ENCODE measurements around the gene DCDC1. TPM values are rescaled to one million over a fixed set of nuclear protein-coding genes. Genes with fewer than 3 reads are reported as not detected.

DCDC1 gene
- total RNA-seq (2022; extraction: Qiagen RNA extraction; ENCODE audit: low read depth), result 0.32 to 0.67 TPM (median 0.59 TPM) in 5 replicates

GRCh38 chr11:31369348-31370329 is at the start of gene DCDC1, which contains the start of gene DNAJC24:
Gene DCDC1, minus strand, starts transcription at chr11:31369739. Its CDS starts 41,459 bp downstream, at chr11:31328280.
Gene DNAJC24, plus strand, starts transcription at chr11:31369860. Its CDS starts 889 bp downstream, at chr11:31370749.

Other genes starting within 250 kb of the DCDC1 start
- 7.6 to 12.6 TPM (median 10.0 TPM) in 5 replicates for gene DNAJC24, start 121 bp upstream of the DCDC1 start, total RNA-seq (2022; extraction: Qiagen RNA extraction; ENCODE audit: low read depth)
- gene IMMP1L, start 139.9 kb upstream of the DCDC1 start, total RNA-seq (2022; extraction: Qiagen RNA extraction; ENCODE audit: low read depth), result 28.2 to 266 TPM (median 31.6 TPM) in 5 replicates
- gene ELP4, start 140.0 kb upstream of the DCDC1 start, total RNA-seq (2022; extraction: Qiagen RNA extraction; ENCODE audit: low read depth), result 7.5 to 9.4 TPM (median 8.4 TPM) in 5 replicates